B cell (primary cell): ENCODE results near the gene FTL. TPM values are rescaled to one million over a fixed set of nuclear protein-coding genes. Genes with fewer than 3 reads are reported as not detected.
"Not testable (repeated sequence)": the region's sequence is repeated elsewhere in the genome, so short reads cannot be mapped to it uniquely, and the experiment has no call there.

ENCODE experiments used
- ATAC-seq: fragments of 200-7000 bp; cut with Tn5 transposase; one replicate; pipeline ENCODE4 v1.10.0; 2021; ENCODE audit warnings: low read depth, mild to moderate bottlenecking, moderate number of reproducible peaks, moderate library complexity
- CTCF ChIA-PET: fragments of 350-600 bp; sonication (Branson Sonifier 250); formaldehyde crosslinking; loops from one replicate; lab custom pipeline; 2021; ENCODE audit warnings: antibody characterized with exemption, inconsistent platforms; lab: Charles Lee
- POLR2A ChIA-PET: fragments of 350-600 bp; sonication (Branson Sonifier 250); formaldehyde crosslinking; loops from one replicate; lab custom pipeline; 2021; ENCODE audit warnings: antibody characterized with exemption; lab: Charles Lee
- DNase-seq: peaks from one replicate; pipeline ENCODE4 v3.0.0; 2013
- H2AFZ ChIP-seq: 2 replicates; pipeline ENCODE4 v1.6.1; 2012; ENCODE audit warnings: mild to moderate bottlenecking, low read depth, low read length; ENCODE audit not compliant: insufficient read depth, poor library complexity, severe bottlenecking
- H3K27ac ChIP-seq, 2 donors: 1 replicate in 1 of 2; 2 replicates in 1 of 2; pipeline ENCODE4 v1.5.1; 2012 to 2013; ENCODE audit warnings: low read length in 2 of 2, mild to moderate bottlenecking in 2 of 2, moderate library complexity in 1 of 2
- H3K27me3 ChIP-seq, 4 experiments: fragments of 200-600 bp in 1 of 4; sonication (generic) in 1 of 4; replicated peaks in 1 of 4; 1 replicate in 2 of 4; 2 replicates in 2 of 4; pipeline versions ENCODE4 v1.6.1 to v1.7.0; 2013 to 2016; ENCODE audit warnings: low read length in 3 of 4, mild to moderate bottlenecking in 2 of 4, mixed read lengths in 1 of 4, moderate library complexity in 1 of 4; ENCODE audit not compliant: insufficient read depth in 4 of 4, control insufficient read depth in 3 of 4; ENCODE audit errors: control extremely low read depth in 1 of 4
- H3K36me3 ChIP-seq, 2 experiments: replicated peaks in 1 of 2; 1 replicate in 1 of 2; 2 replicates in 1 of 2; pipeline versions ENCODE4 v1.6.1 to v1.7.1; 2013; ENCODE audit warnings: low read length in 1 of 2; ENCODE audit not compliant: insufficient read depth in 2 of 2, control insufficient read depth in 1 of 2; ENCODE audit errors: control extremely low read depth in 1 of 2, extremely low read depth in 1 of 2
- H3K4me1 ChIP-seq, 2 donors: fragments of 200-600 bp in 1 of 2; sonication (generic) in 1 of 2; 1 replicate in 1 of 2; 2 replicates in 1 of 2; pipeline versions ENCODE4 v1.5.1 to v1.6.1; 2013 to 2017; ENCODE audit warnings: low read length in 2 of 2; ENCODE audit not compliant: control insufficient read depth in 2 of 2, insufficient read depth in 2 of 2
- H3K4me2 ChIP-seq: replicated peaks from 2 replicates; pipeline ENCODE3; 2012; ENCODE audit warnings: mild to moderate bottlenecking, low read depth, low read length; ENCODE audit not compliant: poor library complexity, severe bottlenecking
- H3K4me3 ChIP-seq, 5 experiments: fragments of 200-600 bp in 1 of 5; sonication (generic) in 1 of 5; 1 replicate in 3 of 5; 2 replicates in 2 of 5; pipeline versions ENCODE4 v1.5.1 to v1.7.0; 2011 to 2016; ENCODE audit warnings: low read length in 4 of 5, mild to moderate bottlenecking in 4 of 5, low read depth in 2 of 5, control low read depth in 1 of 5, moderate library complexity in 1 of 5; ENCODE audit not compliant: insufficient read depth in 1 of 5; ENCODE audit errors: control extremely low read depth in 1 of 5, extremely low read depth in 1 of 5
- H3K79me2 ChIP-seq: fragments of 200-600 bp; sonication (generic); one replicate; pipeline ENCODE4 v1.6.0; 2016; ENCODE audit warnings: low read length; ENCODE audit not compliant: control insufficient read depth, insufficient read depth
- H3K9ac ChIP-seq: fragments of 200-600 bp; sonication (generic); 2 replicates; pipeline ENCODE4 v1.6.1; 2017; ENCODE audit warnings: mild to moderate bottlenecking, low read length, moderate library complexity
- H3K9me3 ChIP-seq, 3 donors: one replicate each; pipeline versions ENCODE4 v1.6.1 to v1.7.1; 2013; ENCODE audit warnings: low read length in 2 of 3; ENCODE audit not compliant: control insufficient read depth in 2 of 3, insufficient read depth in 1 of 3; ENCODE audit errors: control extremely low read depth in 1 of 3
- H4K20me1 ChIP-seq: 2 replicates; pipeline ENCODE4 v1.6.0; 2012; ENCODE audit warnings: mild to moderate bottlenecking, low read length; ENCODE audit not compliant: insufficient read depth, control insufficient read depth, poor library complexity, severe bottlenecking
- H3K27ac Mint-ChIP-seq: one replicate; pipeline ENCODE4 v1.8.0; 2021; ENCODE audit warnings: mixed read lengths
- H3K27me3 Mint-ChIP-seq: one replicate; pipeline ENCODE4 v1.8.0; 2021; ENCODE audit warnings: mixed read lengths
- H3K4me1 Mint-ChIP-seq: one replicate; pipeline ENCODE4 v1.8.0; 2021; ENCODE audit warnings: mixed read lengths
- H3K4me3 Mint-ChIP-seq: one replicate; pipeline ENCODE4 v1.8.0; 2021; ENCODE audit warnings: mixed read lengths
- H3K9me3 Mint-ChIP-seq: one replicate; pipeline ENCODE4 v1.8.0; 2022; ENCODE audit warnings: mixed read lengths; ENCODE audit not compliant: insufficient read depth
- CTCF ChIP-seq: fragments of 200-600 bp; IDR thresholded peaks from one replicate; pipeline ENCODE4 v1.8.0; 2022; ENCODE audit warnings: antibody characterized with exemption, mild to moderate bottlenecking
- EZH2 ChIP-seq: IDR thresholded peaks from 2 replicates; pipeline ENCODE4 v1.6.1; 2012; ENCODE audit warnings: borderline replicate concordance, low read depth, mild to moderate bottlenecking, moderate library complexity, low read length; ENCODE audit not compliant: insufficient read depth, poor library complexity, severe bottlenecking
- WGBS: methylation state at CpG from one replicate; pipeline ENCODE4 v1.1.5; 2013; ENCODE audit warnings: missing lambda C conversion rate; ENCODE audit not compliant: insufficient coverage; 5-methylcytosine and 5-hydroxymethylcytosine counted together
- intact Hi-C: fragments of 100-400 bp; cut with micrococcal nuclease; formaldehyde crosslinking; loops from one replicate; pipeline ENCODE4 v1.10.0; 2022
- polyA plus RNA-seq: library from polyadenylated mRNA; depleted of rRNA; stranded (reverse); fragments of >200 nt; gene quantifications from 2 replicates; pipeline ENCODE4 v1.2.3, GENCODE V29; 2012
- total RNA-seq, 2 donors: library from RNA; stranded (reverse); fragments of 120-200 nt in 1 of 2; gene quantifications; 1 replicate in 1 of 2; 2 replicates in 1 of 2; pipeline versions ENCODE4 v1.2.3 to v1.2.4, GENCODE V29; 2013 to 2022

The FTL gene
- total and polyA plus RNA-seq, 2 donors (not counting 1 experiment from before 2014, with no cell fraction given): 832 to 937 TPM

DNA sequence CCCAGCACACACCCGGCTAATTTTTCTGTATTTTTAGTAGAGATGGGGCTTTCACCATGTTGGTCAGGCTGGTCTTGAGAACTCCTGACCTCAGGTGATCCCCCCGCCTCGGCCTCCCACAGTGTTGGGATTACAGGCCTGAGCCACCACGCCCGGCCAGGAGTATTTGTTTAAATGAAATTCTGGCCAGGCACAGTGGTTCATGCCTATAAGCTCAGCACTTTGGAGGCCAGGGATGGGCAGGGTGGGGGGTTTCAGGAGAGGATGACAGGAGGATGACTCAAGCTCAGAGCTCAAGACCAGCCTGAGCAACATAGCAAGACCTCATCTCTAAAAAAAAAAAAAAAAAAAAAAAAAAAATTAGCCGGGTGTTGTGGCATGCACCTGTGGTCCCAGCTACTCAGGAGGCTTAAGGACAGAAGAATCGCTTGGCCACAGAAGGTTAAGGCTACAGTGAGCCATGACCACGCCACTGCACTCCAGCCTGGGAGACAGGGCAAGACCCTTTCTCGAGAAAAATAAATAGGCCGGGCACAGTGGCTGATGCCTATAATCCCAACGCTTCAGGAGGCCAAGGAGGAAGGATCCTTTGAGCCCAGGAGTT is 39.8 kb upstream of the FTL start:
- Histone ChIP-seq H3K9ac (no peak overlapping the region), H2AFZ (no peak overlapping the region), H3K27me3 (no peaks in the 10 kb centered on the region), H3K4me3 (no peak overlapping the region), H3K79me2 (no peaks in the 10 kb centered on the region), H3K36me3 (peaks cover 0 to 21% of the 10 kb centered on the region in 2 experiments), H3K27ac (no peak overlapping the region), H3K4me1 (no peaks in the 10 kb centered on the region), H3K4me2 (no peak overlapping the region), H3K9me3 (no peaks in the 10 kb centered on the region), H4K20me1 (no peaks in the 10 kb centered on the region)
- no peaks in the 10 kb centered on the region for H3K9me3 Mint-ChIP-seq
- no peak for TF ChIP-seq CTCF
- TF ChIP-seq EZH2: no peak
- no peaks in the 10 kb centered on the region for H3K27me3 Mint-ChIP-seq
- ChIA-PET CTCF (no interaction called here), POLR2A (no interaction called here)
- intact Hi-C loops: no loop called here
- 95% methylated on average over 10 of the region's 11 CpGs for WGBS
- ATAC-seq (no peak), DNase-seq (no peak)
- no peaks in the 10 kb centered on the region for H3K4me1 Mint-ChIP-seq
- no peak overlapping the region for H3K27ac Mint-ChIP-seq
- H3K4me3 Mint-ChIP-seq: no peak overlapping the region

DNA sequence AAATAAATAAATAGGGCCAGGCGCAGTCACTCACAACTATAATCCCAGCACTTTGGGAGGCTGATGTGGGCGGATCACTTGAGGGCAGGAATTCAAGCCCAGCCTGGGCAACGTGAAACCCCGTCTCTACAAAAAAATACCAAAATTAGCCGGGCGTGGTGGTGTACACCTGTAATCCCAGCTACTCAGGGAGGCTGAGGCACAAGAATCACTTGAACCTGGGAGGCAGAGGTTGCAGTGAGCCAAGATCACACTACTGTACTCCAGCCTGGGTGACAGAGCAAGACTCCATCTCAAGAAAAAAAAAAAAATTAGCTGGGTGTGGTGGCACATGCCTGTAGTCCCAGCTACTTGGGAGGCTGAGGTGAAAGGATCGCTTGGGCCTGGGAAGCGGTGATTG is 39.2 kb upstream of the FTL start:
- POLR2A ChIA-PET, H3K4me1 ChIP-seq, H3K9me3 Mint-ChIP-seq, H2AFZ ChIP-seq, H3K4me2 ChIP-seq, H3K27me3 Mint-ChIP-seq, H3K4me3 ChIP-seq, H3K9me3 ChIP-seq, ATAC-seq, intact Hi-C loops, H4K20me1 ChIP-seq, H3K27ac Mint-ChIP-seq, H3K4me1 Mint-ChIP-seq, DNase-seq, H3K27ac ChIP-seq, H3K4me3 Mint-ChIP-seq, H3K27me3 ChIP-seq, H3K79me2 ChIP-seq, H3K9ac ChIP-seq: not testable (repeated sequence)
- 85% methylated on average over 6 of the region's 8 CpGs for WGBS
- peaks cover 0 to 19% of the 10 kb centered on the region in 2 experiments for H3K36me3 ChIP-seq
- CTCF ChIA-PET: interaction anchor here (0.6 kb wide), 1 partner anchor 138 kb away, joined by 4 read pairs; no protein-coding TSS in a partner anchor
